Testis (tissue), 3 donors: ENCODE data around the gene TSC22D3. TPM values are rescaled to one million over a fixed set of nuclear protein-coding genes. Genes with fewer than 3 reads are reported as not detected.

Source experiments
- DNase-seq: peaks from one replicate; pipeline ENCODE4 v3.0.0-alpha.2; 2019
- H3K27ac ChIP-seq, 2 donors: fragments of 200-600 bp; sonication (generic); one replicate each; pipeline ENCODE4 v1.5.1; 2019
- H3K27me3 ChIP-seq: fragments of 200-600 bp; sonication (generic); one replicate; pipeline ENCODE4 v1.5.1; 2019
- H3K36me3 ChIP-seq: fragments of 200-600 bp; sonication (generic); one replicate; pipeline ENCODE4 v1.5.1; 2017; ENCODE audit warnings: low read depth; ENCODE audit errors: missing control alignments
- H3K4me1 ChIP-seq: fragments of 200-600 bp; sonication (generic); one replicate; pipeline ENCODE4 v1.5.1; 2019
- H3K4me3 ChIP-seq, 2 donors: fragments of 200-600 bp; sonication (generic); one replicate each; pipeline ENCODE4 v1.5.1; 2017 to 2019
- H3K9me3 ChIP-seq: fragments of 200-600 bp; sonication (generic); one replicate; pipeline ENCODE4 v1.5.1; 2017
- POLR2A ChIP-seq: fragments of 450-650 bp; IDR thresholded peaks from one replicate; pipeline ENCODE4 v1.6.1; 2017; ENCODE audit warnings: antibody characterized with exemption, mild to moderate bottlenecking, moderate library complexity
- WGBS, 2 donors: methylation state at CpG; one replicate each; pipeline ENCODE4 v1.1.5; 2018; 5-methylcytosine and 5-hydroxymethylcytosine counted together
- intact Hi-C: fragments of 100-400 bp; cut with DNase I; formaldehyde crosslinking; loops from one replicate; pipeline ENCODE4 v1.15.1; 2023; ENCODE audit warnings: low total_unique reads
- polyA plus RNA-seq: library from polyadenylated mRNA; stranded (reverse); fragments of 350-450 nt; fragmentation: Illumina TruSeq; extraction: RNeasy Lipid Tissue Mini Kit (QIAGEN cat#74804); gene quantifications from one replicate; pipeline ENCODE4 v1.2.3, GENCODE V29; 2014; ENCODE audit warnings: low read depth, low replicate concordance; ENCODE audit not compliant: insufficient read depth
- total RNA-seq, 2 donors: library from RNA; depleted of rRNA; stranded (reverse); fragments of >200 nt; gene quantifications; one replicate each; pipeline ENCODE4 v1.2.3, GENCODE V29; 2016
- TF ChIP-seq, protein P1 (sequence below), 3 experiments: fragments of 450-650 bp in 2 of 3; fragments of 200-600 bp in 1 of 3; sonication (generic) in 1 of 3; IDR thresholded peaks; one replicate each; pipeline ENCODE4 v1.5.1; 2016 to 2019; ENCODE audit warnings: antibody characterized with exemption in 3 of 3, mild to moderate bottlenecking in 2 of 3, moderate library complexity in 1 of 3

Gene TSC22D3
- total and polyA plus RNA-seq, 3 donors from 2014 or later = 65.5 to 123 (median 98.4) TPM

DNA sequence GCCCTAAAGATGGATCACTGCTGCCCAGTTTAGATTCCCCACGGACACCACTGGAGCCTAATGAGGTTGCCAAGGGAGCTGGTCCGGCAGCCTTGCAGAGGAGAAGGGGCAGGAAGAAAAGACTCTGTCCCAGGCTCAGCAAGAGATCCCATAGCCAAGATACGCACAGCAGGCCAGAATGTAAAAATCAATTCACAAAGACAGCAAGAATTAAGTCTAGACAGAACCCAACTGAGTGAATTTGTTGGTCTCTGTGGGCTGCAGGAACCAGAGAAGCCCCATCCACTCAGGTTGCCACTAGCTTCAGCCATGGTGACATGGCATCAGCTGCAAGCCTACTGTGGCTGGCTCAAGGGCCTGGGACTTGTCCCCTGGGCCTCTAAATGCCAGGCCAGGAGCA lies 22.9 kb downstream of the TSC22D3 start:
- no peak overlapping the region for H3K27ac ChIP-seq
- H3K4me1 ChIP-seq = peaks cover 3% of the 10 kb centered on the region
- DNase-seq = no peak

GRCh38 chrX:107752043-107752442 lies 23.5 kb downstream of the TSC22D3 start:
- no peak for DNase-seq
- Histone ChIP-seq H3K4me3 (no peak overlapping the region), H3K27me3 (no peaks in the 10 kb centered on the region), H3K4me1 (peaks cover 9% of the 10 kb centered on the region), H3K9me3 (no peaks in the 10 kb centered on the region), H3K27ac (no peak overlapping the region), H3K36me3 (no peaks in the 10 kb centered on the region)
- TF ChIP-seq POLR2A = no peak
- TF ChIP-seq, protein P1, sequence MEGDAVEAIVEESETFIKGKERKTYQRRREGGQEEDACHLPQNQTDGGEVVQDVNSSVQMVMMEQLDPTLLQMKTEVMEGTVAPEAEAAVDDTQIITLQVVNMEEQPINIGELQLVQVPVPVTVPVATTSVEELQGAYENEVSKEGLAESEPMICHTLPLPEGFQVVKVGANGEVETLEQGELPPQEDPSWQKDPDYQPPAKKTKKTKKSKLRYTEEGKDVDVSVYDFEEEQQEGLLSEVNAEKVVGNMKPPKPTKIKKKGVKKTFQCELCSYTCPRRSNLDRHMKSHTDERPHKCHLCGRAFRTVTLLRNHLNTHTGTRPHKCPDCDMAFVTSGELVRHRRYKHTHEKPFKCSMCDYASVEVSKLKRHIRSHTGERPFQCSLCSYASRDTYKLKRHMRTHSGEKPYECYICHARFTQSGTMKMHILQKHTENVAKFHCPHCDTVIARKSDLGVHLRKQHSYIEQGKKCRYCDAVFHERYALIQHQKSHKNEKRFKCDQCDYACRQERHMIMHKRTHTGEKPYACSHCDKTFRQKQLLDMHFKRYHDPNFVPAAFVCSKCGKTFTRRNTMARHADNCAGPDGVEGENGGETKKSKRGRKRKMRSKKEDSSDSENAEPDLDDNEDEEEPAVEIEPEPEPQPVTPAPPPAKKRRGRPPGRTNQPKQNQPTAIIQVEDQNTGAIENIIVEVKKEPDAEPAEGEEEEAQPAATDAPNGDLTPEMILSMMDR (IDR thresholded peaks at IDR 0.05) = no peak
- WGBS, 2 donors = 60 to 65% methylated on average over 2 to 3 of the region's 3 CpGs
- intact Hi-C loops = no loop called here

More for the DNA sequence above, 22.9 kb downstream of the TSC22D3 start:
- no peak for TF ChIP-seq POLR2A
- H3K4me3 ChIP-seq = no peak overlapping the region
- H3K9me3 ChIP-seq = no peaks in the 10 kb centered on the region
- no peaks in the 10 kb centered on the region for H3K27me3 ChIP-seq
- intact Hi-C loops = no loop called here
- 73 to 100% methylated on average over 1 to 3 of the region's 3 CpGs for WGBS, 2 donors
- no peaks in the 10 kb centered on the region for H3K36me3 ChIP-seq

DNA sequence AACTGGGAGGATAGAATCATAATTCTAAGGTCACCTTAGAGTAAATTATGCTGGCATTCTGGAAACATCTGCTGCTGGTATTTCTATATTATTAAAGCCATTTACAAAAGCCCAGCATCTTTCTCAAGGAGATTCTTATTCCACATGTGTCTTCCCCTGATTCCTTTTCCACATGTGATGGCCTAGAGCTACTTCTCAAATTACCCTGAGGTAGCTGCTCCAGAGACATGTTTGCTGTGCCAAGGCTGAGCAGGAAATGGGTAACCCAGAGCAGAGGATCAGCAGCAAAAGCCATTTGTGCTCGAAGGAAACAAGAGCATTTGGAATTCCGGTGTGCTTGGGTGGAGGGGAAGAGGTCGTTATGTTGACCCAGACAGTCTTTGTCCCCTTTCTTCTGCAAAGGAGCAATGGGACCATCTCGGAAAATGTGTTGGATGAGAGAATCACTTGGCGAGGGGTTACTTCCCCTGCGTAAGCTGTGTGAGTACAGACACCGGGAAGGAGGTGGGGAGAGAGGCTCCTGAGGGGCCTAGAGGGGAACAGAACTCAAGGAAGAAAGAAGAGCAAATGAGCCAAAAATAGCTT lies 24.6 kb downstream of the TSC22D3 start:
- Histone ChIP-seq H3K4me1 (peaks cover 9% of the 10 kb centered on the region), H3K36me3 (no peaks in the 10 kb centered on the region), H3K9me3 (no peaks in the 10 kb centered on the region), H3K27ac (no peak overlapping the region), H3K4me3 (no peak overlapping the region), H3K27me3 (no peaks in the 10 kb centered on the region)
- no peak for DNase-seq
- no peak for TF ChIP-seq POLR2A
- TF ChIP-seq, protein P1 (IDR thresholded peaks at IDR 0.05) = no peak
- intact Hi-C loops = no loop called here
- 79 to 80% methylated on average over 7 of the region's 7 CpGs for WGBS, 2 donors

DNA sequence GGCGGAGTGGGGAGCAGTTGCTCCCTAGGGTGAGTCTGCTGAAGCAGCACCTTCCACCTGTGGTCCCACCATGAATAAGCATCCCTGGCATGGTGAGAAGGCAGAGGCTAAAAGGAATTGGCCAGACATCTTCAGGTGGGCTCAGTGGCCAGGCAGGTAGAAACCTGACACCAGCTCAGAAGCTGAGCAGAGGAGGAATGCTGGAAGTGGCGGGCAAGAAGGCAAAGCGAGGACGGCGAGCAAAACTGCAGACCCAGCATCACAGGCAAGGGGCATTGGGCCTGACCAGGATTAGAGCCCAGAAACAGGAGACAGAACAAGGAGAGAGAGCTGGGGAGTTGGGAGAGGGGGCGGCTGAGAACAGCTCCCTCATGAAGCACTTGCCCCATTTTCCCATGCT lies 25.3 kb downstream of the TSC22D3 start:
- no peak for TF ChIP-seq POLR2A
- H3K27ac ChIP-seq = no peak overlapping the region
- no peaks in the 10 kb centered on the region for H3K9me3 ChIP-seq
- peaks cover 9% of the 10 kb centered on the region for H3K4me1 ChIP-seq
- intact Hi-C loops = no loop called here
- 93 to 94% methylated on average over 5 to 6 of the region's 6 CpGs for WGBS, 2 donors
- no peak for DNase-seq
- H3K36me3 ChIP-seq = no peaks in the 10 kb centered on the region
- no peak overlapping the region for H3K4me3 ChIP-seq
- H3K27me3 ChIP-seq = no peaks in the 10 kb centered on the region

GRCh38 chrX:107748506-107748905 lies 27.1 kb downstream of the TSC22D3 start:
- TF ChIP-seq POLR2A = no peak
- TF ChIP-seq, protein P1 (IDR thresholded peaks at IDR 0.05) = no peak
- H3K36me3 ChIP-seq = no peaks in the 10 kb centered on the region
- intact Hi-C loops = loop anchor here (10.0 kb wide), 1 partner anchor 74 kb away; no protein-coding TSS in a partner anchor
- WGBS, 2 donors = 64 to 67% methylated on average over 5 to 6 of the region's 6 CpGs
- DNase-seq = no peak
- H3K4me1 ChIP-seq = peaks cover 9% of the 10 kb centered on the region
- H3K4me3 ChIP-seq = no peak overlapping the region
- H3K27me3 ChIP-seq = no peaks in the 10 kb centered on the region
- H3K9me3 ChIP-seq = no peaks in the 10 kb centered on the region
- H3K27ac ChIP-seq = peak overlapping the region; percentile 18 to 64

DNA sequence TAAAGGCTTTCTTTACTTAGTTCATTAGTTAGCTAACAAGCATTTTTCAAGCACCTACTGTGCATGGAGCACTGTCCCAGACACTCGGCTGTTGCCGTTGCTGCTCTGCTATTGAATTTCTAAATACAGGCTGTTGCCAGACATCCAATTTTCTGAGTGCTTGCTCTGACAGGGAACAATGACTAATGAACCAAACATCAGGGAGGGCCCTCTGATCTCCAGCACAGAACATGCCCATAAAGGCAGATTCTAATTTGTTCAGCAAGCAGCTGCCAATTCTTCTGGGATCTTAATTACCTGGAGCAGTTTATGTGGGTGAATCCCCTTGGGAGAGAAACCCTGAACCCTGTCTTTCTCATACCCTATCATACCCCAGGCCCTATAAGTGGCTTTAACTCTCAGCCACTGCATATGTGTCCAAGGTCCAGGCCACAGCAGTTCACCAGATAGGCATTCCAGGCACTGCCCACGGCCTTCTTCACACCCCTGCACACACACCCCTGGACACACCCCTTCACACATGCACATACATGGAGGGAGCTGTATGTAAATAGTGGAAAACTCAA lies 27.9 kb downstream of the TSC22D3 start:
- no peaks in the 10 kb centered on the region for H3K9me3 ChIP-seq
- H3K4me3 ChIP-seq = no peak overlapping the region
- intact Hi-C loops = loop anchor here (10.0 kb wide), 1 partner anchor 73 kb away; no protein-coding TSS in a partner anchor
- no peaks in the 10 kb centered on the region for H3K36me3 ChIP-seq
- no peaks in the 10 kb centered on the region for H3K27me3 ChIP-seq
- TF ChIP-seq POLR2A = no peak
- TF ChIP-seq, protein P1 (IDR thresholded peaks at IDR 0.05) = no peak
- WGBS, 2 donors = 25 to 49% methylated on average over 3 of the region's 3 CpGs
- H3K27ac ChIP-seq = peak overlapping the region; percentile 18 to 56
- DNase-seq = no peak
- H3K4me1 ChIP-seq = peaks cover 16% of the 10 kb centered on the region
